Nucleus accumbens (tissue), 56 donors: ENCODE results near the gene CPTP.
A peak's percentile ranks its signal among the peaks of the same experiment; 100 is the strongest.
"Not testable (repeated sequence)": the region's sequence is repeated elsewhere in the genome, so short reads cannot be mapped to it uniquely, and the experiment has no call there.

Experiments used
- DNase-seq, 56 donors: peaks; one replicate each; lab custom pipeline; 2025; lab: John Stamatoyannopoulos, UW

CPTP gene

GRCh38 chr1:1358433-1359271, 34.0 kb downstream of the CPTP start, which contains the start of gene MXRA8:
Gene MXRA8 (minus strand): TSS chr1:1358555. CDS start chr1:1358504, 51 bp downstream.
- peak in 9 of 56 donors; percentile 16 to 61 (median 39) for DNase-seq

DNA sequence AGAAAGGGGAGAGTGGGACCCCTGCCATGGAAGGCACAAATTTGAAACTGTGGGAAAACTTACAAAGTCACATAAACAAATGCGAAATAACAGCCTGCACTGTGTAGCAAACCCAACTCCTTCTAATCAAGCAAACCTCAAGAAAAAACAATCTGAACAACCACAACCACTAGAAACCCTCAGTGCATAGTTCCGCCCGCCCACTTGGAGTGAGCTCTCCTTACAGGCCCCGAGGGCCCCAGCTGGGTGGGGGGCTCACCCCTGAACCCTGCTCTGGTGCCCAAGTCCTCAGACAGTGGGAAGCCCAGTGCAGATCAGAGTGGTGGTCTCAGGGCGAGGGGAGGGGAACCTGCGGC, 34.7 kb downstream of the CPTP start:
- DNase-seq = no peak

GRCh38 chr1:1359664-1360468, 35.3 kb downstream of the CPTP start:
- DNase-seq = no peak

- DNase-seq = no peak
These were observed 36.0 kb downstream of the CPTP start for GRCh38 chr1:1360506-1361169.

DNA sequence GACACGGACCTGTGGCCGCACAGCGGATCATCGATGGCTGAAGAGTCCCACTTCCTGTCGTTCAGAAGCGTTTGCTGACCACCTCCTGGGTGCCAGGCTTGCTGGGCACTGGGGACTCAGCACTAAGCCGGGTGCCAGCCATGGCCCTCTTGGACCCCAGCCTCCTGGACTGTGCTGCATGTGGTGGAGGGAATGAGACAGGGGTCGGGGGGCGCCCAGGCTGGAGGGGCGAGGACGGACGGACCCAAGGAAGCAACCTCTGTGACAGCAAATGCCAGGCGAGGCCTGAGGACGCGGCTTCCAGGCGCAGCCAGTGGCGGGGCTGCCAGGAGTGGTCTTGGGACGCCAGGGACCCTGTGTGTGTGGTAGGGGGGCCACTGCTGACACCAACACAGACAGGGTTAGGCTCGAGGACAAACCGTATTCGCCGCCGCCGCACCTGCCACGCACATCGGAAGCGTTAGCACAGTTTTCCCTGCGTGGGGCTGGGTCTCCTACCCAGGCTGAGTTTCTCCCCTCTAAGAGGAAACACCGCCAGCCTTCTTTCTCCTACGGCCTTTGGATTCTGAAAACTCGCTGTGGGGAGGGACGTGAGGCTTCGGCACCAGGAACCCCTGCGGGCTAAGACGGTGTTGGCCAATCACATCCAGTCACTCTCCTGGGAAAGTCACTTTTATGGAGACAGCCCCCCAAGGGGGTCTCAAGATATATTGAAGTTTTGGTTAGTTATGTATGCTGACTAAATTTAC, 36.8 kb downstream of the CPTP start:
- no peak for DNase-seq

DNA sequence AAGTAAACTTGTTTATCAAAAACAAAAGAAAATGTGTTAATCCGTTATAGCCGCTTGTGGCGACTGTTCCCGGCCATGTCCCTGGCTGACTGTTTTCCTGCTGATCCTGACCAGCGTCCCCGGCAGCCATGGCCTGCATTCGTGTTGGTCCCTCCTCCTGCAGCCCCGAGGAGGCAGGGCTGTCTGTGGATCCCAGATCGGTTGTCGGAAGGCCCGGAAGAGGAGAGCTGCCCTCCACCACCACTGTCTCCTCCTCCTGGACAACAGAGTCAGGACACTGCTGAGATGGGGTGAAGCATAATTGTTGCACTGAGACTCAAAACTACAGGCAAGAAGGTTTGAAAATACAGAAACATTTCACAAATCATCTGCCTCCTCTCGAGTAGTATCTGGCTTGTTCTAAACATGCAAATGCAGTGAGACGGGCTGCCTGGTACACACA, 37.4 kb downstream of the CPTP start:
- DNase-seq = no peak

DNA sequence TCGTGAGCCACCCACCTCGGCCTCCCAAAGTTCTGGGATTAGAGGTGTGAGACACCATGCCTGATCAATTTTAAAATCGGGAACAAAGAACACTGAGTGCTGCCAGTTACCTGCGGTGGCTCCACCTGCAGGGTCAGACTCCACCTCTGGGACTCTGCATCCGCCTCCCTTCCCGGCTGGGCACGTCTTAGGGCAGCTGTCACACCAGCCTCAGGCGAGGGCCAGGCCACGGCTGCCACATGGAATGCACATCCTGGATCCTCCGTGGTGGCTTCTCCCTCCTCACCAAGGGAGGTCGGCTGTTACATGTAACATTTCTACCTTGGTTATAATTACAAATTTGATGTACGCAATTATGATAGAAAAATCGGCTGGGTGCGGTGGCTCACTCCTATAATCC, 39.7 kb downstream of the CPTP start:
- no peak for DNase-seq

DNA sequence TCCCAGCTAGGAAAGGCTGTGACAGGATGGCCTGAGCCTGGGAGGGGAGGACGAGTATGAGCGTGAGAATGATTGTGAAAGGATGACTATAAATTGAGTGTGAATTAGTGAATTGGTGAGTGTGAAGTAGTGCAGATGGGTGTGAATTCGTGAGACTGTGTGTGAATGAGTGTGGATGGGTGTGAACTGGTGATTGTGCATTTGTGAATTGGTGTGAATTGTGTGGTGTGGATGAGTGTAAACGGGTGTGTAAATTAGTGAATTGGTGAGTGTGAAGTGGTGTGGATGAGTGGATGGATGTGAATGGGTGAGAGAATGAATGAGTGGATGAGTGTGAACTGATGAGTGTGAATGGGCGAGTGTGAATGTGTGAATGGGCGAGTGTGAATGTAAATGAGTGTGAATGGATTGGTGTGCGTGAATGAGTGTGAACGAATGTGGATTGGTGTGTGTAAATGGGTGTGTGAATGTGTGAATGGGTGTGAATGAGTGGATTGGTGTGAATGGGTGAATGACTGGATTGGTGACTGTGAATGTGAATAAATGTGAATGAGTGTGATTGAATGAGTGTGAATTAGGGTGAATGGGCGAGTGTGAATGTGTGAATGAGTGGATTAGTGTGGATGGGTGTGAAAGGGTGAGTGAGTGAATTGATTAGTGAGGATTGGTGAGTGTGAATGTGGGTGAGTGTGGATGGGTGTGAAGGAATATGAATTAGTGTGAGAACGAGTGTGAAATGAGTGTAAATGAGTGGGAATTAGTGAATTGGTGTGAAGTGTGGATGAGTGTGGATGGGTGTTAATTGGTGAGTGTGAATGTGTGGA, 41.5 kb downstream of the CPTP start:
- DNase-seq = no peak

- DNase-seq = no peak
These were observed 42.1 kb downstream of the CPTP start for GRCh38 chr1:1366699-1367066.

- DNase-seq = no peak
These were observed 42.7 kb downstream of the CPTP start for GRCh38 chr1:1367315-1367714.

DNA sequence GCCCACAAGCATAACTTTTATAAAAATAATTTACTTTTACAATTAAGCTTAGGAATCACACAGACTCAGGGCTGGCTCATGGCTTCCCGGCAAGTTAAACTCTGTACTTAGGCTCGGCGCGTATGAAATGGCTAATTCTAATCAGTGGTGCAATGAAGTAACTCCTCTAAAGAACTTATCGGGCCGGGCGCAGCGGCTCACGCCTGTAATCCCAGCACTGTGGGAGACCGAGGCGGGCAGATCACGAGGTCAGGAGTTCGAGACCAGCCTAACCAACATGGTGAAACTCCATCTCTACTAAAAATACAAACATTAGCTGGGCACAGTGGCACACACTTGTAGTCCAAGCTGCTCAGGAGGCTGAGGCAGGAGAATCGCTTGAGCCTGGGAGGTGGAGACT, 45.5 kb downstream of the CPTP start:
- DNase-seq = not testable (repeated sequence)

GRCh38 chr1:1370771-1371300, 46.2 kb downstream of the CPTP start:
- DNase-seq = no peak

DNA sequence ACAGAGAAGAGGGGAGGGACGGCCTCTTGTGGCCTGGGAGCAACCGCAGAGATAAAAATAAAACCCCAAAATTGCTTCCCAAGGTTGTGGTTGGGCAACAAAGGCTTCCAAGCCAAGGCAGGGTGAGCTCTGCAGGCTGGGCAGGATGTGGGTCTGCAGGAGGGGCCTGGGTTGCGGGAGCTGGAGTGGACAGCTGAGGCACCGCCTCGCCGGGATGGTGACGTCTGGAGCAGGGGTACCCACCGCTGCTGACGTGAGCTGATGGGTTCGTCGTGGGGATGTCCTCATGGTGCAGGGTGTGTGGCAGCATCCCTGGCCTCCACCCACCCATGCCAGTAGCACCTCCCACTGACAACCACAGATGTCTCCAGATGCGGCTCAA, 46.8 kb downstream of the CPTP start:
- DNase-seq = no peak

DNA sequence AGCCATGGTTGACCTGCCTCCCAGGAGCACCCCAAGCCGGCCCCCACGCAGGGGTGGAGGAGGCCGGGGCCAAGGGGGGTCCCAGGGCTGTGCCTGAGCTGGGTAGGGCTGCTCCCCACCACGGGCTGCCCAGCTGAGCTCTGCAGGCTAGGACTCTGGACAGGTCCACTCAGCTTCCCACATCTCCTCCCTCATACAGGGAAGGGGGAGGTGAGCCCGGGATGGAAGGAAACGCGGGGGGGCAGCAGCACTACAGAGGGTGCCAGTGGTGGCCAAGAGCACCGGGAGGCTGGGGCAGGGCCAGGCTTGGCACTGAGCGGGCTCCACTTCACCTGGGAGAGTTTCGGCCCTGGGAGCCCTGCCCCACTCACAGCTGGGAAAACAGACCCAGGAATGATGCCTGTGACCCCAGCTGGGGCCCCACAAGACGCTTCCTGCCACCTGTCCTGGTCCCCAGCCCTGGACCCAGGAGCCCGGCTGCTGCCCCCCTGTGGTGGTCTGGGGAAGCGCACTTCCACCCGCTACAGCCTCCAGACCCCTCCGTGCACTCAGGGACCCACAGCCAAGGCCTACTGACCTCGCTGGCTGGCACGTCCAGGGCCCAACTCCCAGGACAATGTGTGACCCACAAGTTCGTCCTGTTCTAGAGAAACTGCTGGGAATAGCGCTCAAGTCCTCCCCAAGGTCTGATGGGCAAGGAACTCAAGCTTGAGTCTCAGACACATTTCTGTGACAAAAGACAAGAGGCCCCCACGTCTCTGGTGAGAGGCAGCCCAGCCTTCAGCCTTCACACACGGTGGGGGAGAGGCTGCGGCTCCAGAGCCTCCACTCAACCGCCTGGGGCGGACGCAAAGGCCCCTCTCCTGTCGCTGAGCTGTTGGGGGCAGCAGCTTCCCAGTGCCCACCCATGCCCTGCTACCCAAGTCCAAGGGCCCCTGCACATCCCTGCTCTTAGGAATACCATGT, 47.4 kb downstream of the CPTP start:
- peak in 28 of 56 donors; percentile 10 to 71 (median 32) for DNase-seq

DNA sequence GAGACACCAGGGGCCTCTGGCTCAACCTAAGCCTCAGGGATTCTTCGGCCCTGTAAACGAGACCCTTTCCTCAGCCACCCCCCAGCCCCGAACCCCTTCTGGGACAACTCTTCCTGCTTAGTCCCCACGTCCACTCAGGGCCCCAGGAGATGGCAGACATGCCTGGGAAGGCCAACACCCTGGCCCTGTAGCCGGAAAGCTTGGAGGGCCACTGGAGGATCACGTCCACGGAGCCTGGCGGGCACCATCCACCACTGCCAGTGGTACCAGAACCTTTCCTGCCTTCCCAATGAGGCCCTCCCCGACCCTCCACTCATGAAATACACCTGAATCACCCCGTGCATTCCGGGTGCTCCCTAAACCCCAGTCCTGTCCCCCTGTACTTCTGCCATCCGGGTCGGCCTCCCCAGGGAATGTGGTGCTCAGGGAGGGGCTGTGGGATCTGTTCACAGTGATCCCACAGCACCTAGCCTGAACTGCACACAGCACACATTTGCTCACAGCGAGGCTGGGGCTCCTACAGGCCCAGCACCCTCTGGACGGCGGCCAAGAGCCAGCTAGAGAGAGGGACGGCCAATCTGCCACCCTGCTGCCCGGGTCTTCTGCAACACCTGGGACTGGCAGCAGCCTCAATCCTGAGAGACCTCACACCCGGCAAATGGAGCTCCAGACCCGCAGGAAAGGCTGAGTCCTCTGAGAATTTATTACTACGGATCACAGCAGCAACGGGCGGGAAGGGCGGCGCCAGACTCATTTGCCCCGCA, 48.6 kb downstream of the CPTP start:
- DNase-seq = no peak

- no peak for DNase-seq
These were observed 49.4 kb downstream of the CPTP start for GRCh38 chr1:1373815-1374588.

DNA sequence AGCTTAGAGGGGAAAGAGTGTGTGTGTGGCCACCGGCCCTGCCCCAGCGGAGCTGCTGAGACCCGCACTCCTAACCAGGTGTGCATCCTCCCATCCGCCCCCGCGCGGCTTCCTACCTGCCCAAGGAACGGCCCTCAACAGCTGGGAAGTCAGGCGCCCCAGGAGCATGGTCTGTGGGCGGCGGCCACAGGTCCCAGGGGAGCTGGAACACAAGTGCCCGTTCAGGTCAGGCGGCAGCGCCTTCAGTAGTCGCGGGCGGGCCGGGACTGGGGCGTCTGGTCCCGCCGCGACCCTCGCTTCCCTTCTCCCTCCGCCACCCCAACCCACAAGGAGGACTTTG, 50.0 kb downstream of the CPTP start:
- DNase-seq = no peak
